Adrenal gland (tissue), 12 donors: ENCODE measurements around the gene FIBIN. TPM values are rescaled to one million over a fixed set of nuclear protein-coding genes. Genes with fewer than 3 reads are reported as not detected.
"Not testable (repeated sequence)": the region's sequence is repeated elsewhere in the genome, so short reads cannot be mapped to it uniquely, and the experiment has no call there.

Source experiments
- DNase-seq, 7 donors: peaks; one replicate each; pipeline ENCODE4 v3.0.0-alpha.2; 2019 to 2020
- H3K27ac ChIP-seq, 5 donors: fragments of 200-600 bp; sonication (generic) in 4 of 5; 1 replicate in 3 of 5; 2 replicates in 2 of 5; pipeline versions ENCODE4 v1.5.1 to v1.8.0; 2016 to 2020; ENCODE audit warnings: mild to moderate bottlenecking in 1 of 5
- H3K27me3 ChIP-seq: fragments of 200-600 bp; 2 replicates; pipeline ENCODE4 v1.8.0; 2021
- H3K36me3 ChIP-seq, 2 donors: fragments of 200-600 bp; replicated peaks in 1 of 2; 1 replicate in 1 of 2; 2 replicates in 1 of 2; pipeline versions ENCODE4 v1.5.1 to v1.8.0; 2018 to 2022
- H3K4me1 ChIP-seq, 2 donors: fragments of 200-600 bp; replicated peaks in 1 of 2; 1 replicate in 1 of 2; 2 replicates in 1 of 2; pipeline versions ENCODE4 v1.5.1 to v1.8.0; 2018 to 2021
- H3K4me3 ChIP-seq, 4 donors: fragments of 200-600 bp; sonication (generic) in 3 of 4; one replicate each; pipeline ENCODE4 v1.5.1; 2016 to 2018
- H3K9me3 ChIP-seq, 3 donors: fragments of 200-600 bp; sonication (generic) in 1 of 3; replicated peaks in 1 of 3; 1 replicate in 2 of 3; 2 replicates in 1 of 3; pipeline versions ENCODE4 v1.5.1 to v1.8.0; 2016 to 2021
- CTCF ChIP-seq, 6 experiments: fragments of 450-650 bp in 4 of 6; fragments of 200-600 bp in 2 of 6; sonication (generic) in 1 of 6; IDR thresholded peaks; 1 replicate in 5 of 6; 2 replicates in 1 of 6; pipeline versions ENCODE4 v1.5.1 to v1.8.0; 2016 to 2021; ENCODE audit warnings: antibody characterized with exemption in 6 of 6, mild to moderate bottlenecking in 2 of 6, moderate library complexity in 1 of 6
- POLR2A ChIP-seq, 2 donors: fragments of 450-650 bp; IDR thresholded peaks; one replicate each; pipeline ENCODE4 v1.6.1; 2017; ENCODE audit warnings: antibody characterized with exemption in 2 of 2, mild to moderate bottlenecking in 2 of 2, moderate library complexity in 1 of 2
- WGBS, 4 donors: extraction: QIAGEN DNeasy Blood & Tissue Kit in 2 of 4; methylation state at CpG; one replicate each; pipeline versions ENCODE4 v1.1.5 to v1.1.7; 2013 to 2017; 5-methylcytosine and 5-hydroxymethylcytosine counted together
- intact Hi-C, 2 donors: fragments of 100-400 bp; cut with DNase I; formaldehyde crosslinking; loops; one replicate each; pipeline versions ENCODE4 v1.14.1 to v1.15.0; 2022 to 2023
- polyA plus RNA-seq, 3 donors: library from polyadenylated mRNA; stranded (reverse); fragments of 200-250 nt in 2 of 3; fragments of 350-450 nt in 1 of 3; fragmentation: Illumina TruSeq in 1 of 3; extraction: RNeasy Lipid Tissue Mini Kit (QIAGEN cat#74804) in 1 of 3; gene quantifications; one replicate each; pipeline ENCODE4 v1.2.3, GENCODE V29; 2013 to 2014
- total RNA-seq, 9 donors: library from RNA; depleted of rRNA in 4 of 9; stranded (reverse); fragments of >200 nt in 4 of 9; fragments of 120-200 nt in 1 of 9; fragmentation: NEBNext Ultra II Directional in 1 of 9; extraction: Animal tissue kit (Norgen Biotek cat#: 25700) in 1 of 9; gene quantifications; one replicate each; pipeline versions ENCODE4 v1.1.0 to v1.2.4, GENCODE V29; 2013 to 2023
- donor health status: healthy with polysubstance abuse.
- donor health status: Bipolar disorder and iron deficiency.
- donor health status: DM: yes; HTN: yes; CAD: no.
- donor health status: DM: no; HTN: no; CAD: no.
- donor health status: DM: no; HTN: no; CAD: no.
- donor health status: DM: yes; HTN: yes; CAD: no.

FIBIN gene
- total and polyA plus RNA-seq, 12 donors, result 1.4 to 11.1 (median 3.9) TPM

- Histone ChIP-seq H3K4me3 (no peak overlapping the region), H3K27me3 (no peaks in the 10 kb centered on the region), H3K36me3 (no peaks in the 10 kb centered on the region), H3K9me3 (no peaks in the 10 kb centered on the region), H3K27ac (no peak overlapping the region), H3K4me1 (no peaks in the 10 kb centered on the region)
- no peak for DNase-seq
- 50 to 64% (median 55%) methylated on average over 1 of the region's 1 CpG for WGBS, 4 donors
- no peak for TF ChIP-seq CTCF (IDR thresholded peaks at IDR 0.05)
- no peak for TF ChIP-seq POLR2A (IDR thresholded peaks at IDR 0.05)
- intact Hi-C loops, result no loop called here
Observed at GRCh38 chr11:26958702-26959049, 35.2 kb upstream of the FIBIN start.

- 65 to 77% (median 68%) methylated on average over 2 of the region's 2 CpGs for WGBS, 4 donors
- DNase-seq, result no peak
- Histone ChIP-seq H3K27me3 (no peaks in the 10 kb centered on the region), H3K9me3 (no peaks in the 10 kb centered on the region), H3K4me1 (no peaks in the 10 kb centered on the region), H3K36me3 (no peaks in the 10 kb centered on the region), H3K4me3 (no peak overlapping the region), H3K27ac (no peak overlapping the region)
- intact Hi-C loops, result no loop called here
- no peak for TF ChIP-seq POLR2A (IDR thresholded peaks at IDR 0.05)
- TF ChIP-seq CTCF (IDR thresholded peaks at IDR 0.05), result no peak
Observed at GRCh38 chr11:26960281-26960680, 33.6 kb upstream of the FIBIN start.

- Histone ChIP-seq H3K4me3 (no peak overlapping the region), H3K27ac (no peak overlapping the region), H3K9me3 (no peaks in the 10 kb centered on the region), H3K36me3 (no peaks in the 10 kb centered on the region), H3K27me3 (no peaks in the 10 kb centered on the region), H3K4me1 (no peaks in the 10 kb centered on the region)
- intact Hi-C loops, result no loop called here
- TF ChIP-seq POLR2A (IDR thresholded peaks at IDR 0.05), result no peak
- TF ChIP-seq CTCF (IDR thresholded peaks at IDR 0.05), result no peak
- 44 to 60% (median 60%) methylated on average over 1 of the region's 1 CpG for WGBS, 4 donors
- no peak for DNase-seq
Observed at GRCh38 chr11:26963764-26964163, 30.1 kb upstream of the FIBIN start.

GRCh38 chr11:26964339-26964738 lies 29.6 kb upstream of the FIBIN start:
- intact Hi-C loops, result no loop called here
- Histone ChIP-seq H3K4me1 (no peaks in the 10 kb centered on the region), H3K27ac (no peak overlapping the region), H3K36me3 (no peaks in the 10 kb centered on the region), H3K4me3 (no peak overlapping the region), H3K27me3 (no peaks in the 10 kb centered on the region), H3K9me3 (no peaks in the 10 kb centered on the region)
- 57 to 67% (median 65%) methylated on average over 3 of the region's 3 CpGs for WGBS, 4 donors
- no peak for TF ChIP-seq CTCF (IDR thresholded peaks at IDR 0.05)
- TF ChIP-seq POLR2A (IDR thresholded peaks at IDR 0.05), result no peak
- DNase-seq, result no peak

- DNase-seq, H3K27ac ChIP-seq, intact Hi-C loops, H3K27me3 ChIP-seq, H3K4me1 ChIP-seq, H3K4me3 ChIP-seq, H3K36me3 ChIP-seq, H3K9me3 ChIP-seq: not testable (repeated sequence)
- 89 to 91% (median 90%) methylated on average over 18 to 32 of the region's 32 CpGs for whole genome bisulfite sequencing, 4 donors
Observed at GRCh38 chr11:26964847-26965485, 28.9 kb upstream of the FIBIN start.
